Thyroid gland (tissue), 4 donors: ENCODE data around the gene METTL21C. TPM values are rescaled to one million over a fixed set of nuclear protein-coding genes. Genes with fewer than 3 reads are reported as not detected.

Experiments
- DNase-seq, 2 donors: peaks; one replicate each; pipeline ENCODE4 v3.0.0-alpha.2; 2019
- H3K27ac ChIP-seq, 3 donors: fragments of 200-600 bp; sonication (generic); 1 replicate in 2 of 3; 2 replicates in 1 of 3; pipeline ENCODE4 v1.5.1; 2016 to 2019; ENCODE audit warnings: mild to moderate bottlenecking in 1 of 3, moderate library complexity in 1 of 3
- H3K27me3 ChIP-seq: fragments of 200-600 bp; sonication (generic); one replicate; pipeline ENCODE4 v1.5.1; 2019
- H3K36me3 ChIP-seq, 2 donors: fragments of 200-600 bp; sonication (generic); one replicate each; pipeline ENCODE4 v1.5.1; 2016 to 2019
- H3K4me1 ChIP-seq, 2 donors: fragments of 200-600 bp; sonication (generic); one replicate each; pipeline ENCODE4 v1.5.1; 2017 to 2019
- H3K4me3 ChIP-seq, 3 donors: fragments of 200-600 bp; sonication (generic); replicated peaks in 1 of 3; 1 replicate in 2 of 3; 2 replicates in 1 of 3; pipeline ENCODE4 v1.5.1; 2016; ENCODE audit warnings: mild to moderate bottlenecking in 1 of 3
- H3K9me3 ChIP-seq: fragments of 200-600 bp; sonication (generic); one replicate; pipeline ENCODE4 v1.5.1; 2017
- POLR2A ChIP-seq, 2 donors: fragments of 450-650 bp; IDR thresholded peaks; one replicate each; pipeline ENCODE4 v1.6.1; 2017; ENCODE audit warnings: antibody characterized with exemption in 2 of 2, mild to moderate bottlenecking in 2 of 2, moderate library complexity in 1 of 2
- WGBS, 2 donors: methylation state at CpG; one replicate each; pipeline ENCODE4 v1.1.5; 2017; 5-methylcytosine and 5-hydroxymethylcytosine counted together
- intact Hi-C: fragments of 100-400 bp; cut with DNase I; formaldehyde crosslinking; loops from one replicate; pipeline ENCODE4 v1.15.1; 2023
- total RNA-seq, 4 donors: library from RNA; depleted of rRNA; stranded (reverse); fragments of >200 nt; gene quantifications; one replicate each; pipeline ENCODE4 v1.2.3, GENCODE V29; 2016
- TF ChIP-seq, protein P1 (sequence below), 6 experiments: fragments of 200-600 bp in 3 of 6; fragments of 450-650 bp in 3 of 6; sonication (generic) in 3 of 6; IDR thresholded peaks; one replicate each; pipeline ENCODE4 v1.5.1; 2016 to 2019; ENCODE audit warnings: antibody characterized with exemption in 6 of 6, mild to moderate bottlenecking in 2 of 6, inconsistent platforms in 1 of 6, moderate library complexity in 1 of 6

METTL21C gene
- total RNA-seq, 4 donors from 2014 or later, result not detected

DNA sequence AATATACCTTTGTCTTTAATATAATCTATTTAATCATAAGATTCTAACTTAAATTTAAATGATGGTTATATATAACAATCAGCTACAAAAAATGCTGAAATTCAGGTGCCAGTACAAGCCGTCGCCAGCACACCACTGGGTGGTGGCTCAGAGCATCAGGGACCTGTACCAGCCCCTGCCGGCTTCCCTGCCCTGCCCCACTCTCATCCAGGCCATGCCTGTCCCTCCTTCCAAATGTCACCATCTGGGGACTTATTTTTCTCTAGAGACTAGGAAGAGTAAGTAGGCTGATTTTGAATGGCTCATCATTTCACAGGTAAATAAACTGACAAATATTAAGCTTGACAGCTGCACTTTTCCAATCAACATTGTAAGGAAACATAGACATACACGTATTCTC lies 1.6 kb downstream of the METTL21C start:
- 90 to 93% methylated on average over 4 of the region's 4 CpGs for WGBS, 2 donors
- intact Hi-C loops, result no loop called here

DNA sequence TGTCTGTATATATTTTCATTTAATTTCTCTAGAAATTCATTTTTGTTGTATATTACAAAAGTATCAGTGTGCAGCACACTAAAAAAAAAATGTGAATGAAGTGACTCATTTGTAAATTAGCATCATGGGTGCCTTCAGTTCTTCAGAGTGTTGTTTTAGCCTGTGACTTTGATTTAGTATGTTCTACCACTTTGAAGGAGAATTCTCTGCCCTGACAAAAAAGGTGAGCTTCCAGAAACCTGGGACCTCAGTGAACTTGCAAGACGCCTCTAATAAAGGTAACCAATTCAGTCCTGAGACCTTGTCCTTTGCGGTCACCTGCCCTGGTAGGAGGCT lies 2.4 kb downstream of the METTL21C start:
- no peak for TF ChIP-seq POLR2A (IDR thresholded peaks at IDR 0.05)
- TF ChIP-seq, protein P1, sequence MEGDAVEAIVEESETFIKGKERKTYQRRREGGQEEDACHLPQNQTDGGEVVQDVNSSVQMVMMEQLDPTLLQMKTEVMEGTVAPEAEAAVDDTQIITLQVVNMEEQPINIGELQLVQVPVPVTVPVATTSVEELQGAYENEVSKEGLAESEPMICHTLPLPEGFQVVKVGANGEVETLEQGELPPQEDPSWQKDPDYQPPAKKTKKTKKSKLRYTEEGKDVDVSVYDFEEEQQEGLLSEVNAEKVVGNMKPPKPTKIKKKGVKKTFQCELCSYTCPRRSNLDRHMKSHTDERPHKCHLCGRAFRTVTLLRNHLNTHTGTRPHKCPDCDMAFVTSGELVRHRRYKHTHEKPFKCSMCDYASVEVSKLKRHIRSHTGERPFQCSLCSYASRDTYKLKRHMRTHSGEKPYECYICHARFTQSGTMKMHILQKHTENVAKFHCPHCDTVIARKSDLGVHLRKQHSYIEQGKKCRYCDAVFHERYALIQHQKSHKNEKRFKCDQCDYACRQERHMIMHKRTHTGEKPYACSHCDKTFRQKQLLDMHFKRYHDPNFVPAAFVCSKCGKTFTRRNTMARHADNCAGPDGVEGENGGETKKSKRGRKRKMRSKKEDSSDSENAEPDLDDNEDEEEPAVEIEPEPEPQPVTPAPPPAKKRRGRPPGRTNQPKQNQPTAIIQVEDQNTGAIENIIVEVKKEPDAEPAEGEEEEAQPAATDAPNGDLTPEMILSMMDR (IDR thresholded peaks at IDR 0.05), result no peak
- intact Hi-C loops, result no loop called here
- 71 to 100% methylated on average over 2 of the region's 2 CpGs for WGBS, 2 donors
- Histone ChIP-seq H3K4me1 (no peaks in the 10 kb centered on the region), H3K9me3 (no peaks in the 10 kb centered on the region), H3K27ac (no peak overlapping the region), H3K36me3 (no peaks in the 10 kb centered on the region), H3K4me3 (no peak overlapping the region), H3K27me3 (no peaks in the 10 kb centered on the region)
- no peak for DNase-seq

More for the DNA sequence above, 1.6 kb downstream of the METTL21C start:
- H3K9me3 ChIP-seq, result no peaks in the 10 kb centered on the region
- H3K4me3 ChIP-seq, result no peak overlapping the region
- no peaks in the 10 kb centered on the region for H3K27me3 ChIP-seq
- no peaks in the 10 kb centered on the region for H3K4me1 ChIP-seq
- H3K36me3 ChIP-seq, result no peaks in the 10 kb centered on the region
- H3K27ac ChIP-seq, result no peak overlapping the region
- TF ChIP-seq, protein P1 (IDR thresholded peaks at IDR 0.05), result no peak
- TF ChIP-seq POLR2A (IDR thresholded peaks at IDR 0.05), result no peak
- DNase-seq, result no peak

DNA sequence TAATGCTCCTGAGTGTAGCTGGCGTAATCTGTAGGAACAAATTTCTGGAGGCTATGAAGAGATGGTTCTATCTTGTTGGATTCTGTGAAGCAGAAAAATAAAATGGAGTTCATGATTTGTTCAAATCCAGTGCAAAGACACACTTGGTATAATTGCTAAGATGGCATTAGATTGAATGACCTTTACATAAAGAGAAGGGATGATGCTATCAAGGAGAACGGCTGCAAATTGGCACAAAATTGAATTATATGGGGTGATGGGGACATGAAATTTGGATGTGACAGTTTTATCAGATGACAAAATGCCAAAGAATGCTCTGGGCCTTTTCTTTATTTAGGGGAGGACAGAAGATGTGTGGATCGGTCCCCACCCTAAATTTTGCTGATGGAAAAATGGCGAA lies 4.0 kb downstream of the METTL21C start:
- DNase-seq, result no peak
- no peak overlapping the region for H3K4me3 ChIP-seq
- H3K27me3 ChIP-seq, result no peaks in the 10 kb centered on the region
- intact Hi-C loops, result no loop called here
- no peak overlapping the region for H3K27ac ChIP-seq
- TF ChIP-seq POLR2A (IDR thresholded peaks at IDR 0.05), result no peak
- TF ChIP-seq, protein P1 (IDR thresholded peaks at IDR 0.05), result no peak
- no peaks in the 10 kb centered on the region for H3K9me3 ChIP-seq
- no peaks in the 10 kb centered on the region for H3K4me1 ChIP-seq
- WGBS, 2 donors, result 93 to 96% methylated on average over 4 of the region's 4 CpGs
- no peaks in the 10 kb centered on the region for H3K36me3 ChIP-seq

DNA sequence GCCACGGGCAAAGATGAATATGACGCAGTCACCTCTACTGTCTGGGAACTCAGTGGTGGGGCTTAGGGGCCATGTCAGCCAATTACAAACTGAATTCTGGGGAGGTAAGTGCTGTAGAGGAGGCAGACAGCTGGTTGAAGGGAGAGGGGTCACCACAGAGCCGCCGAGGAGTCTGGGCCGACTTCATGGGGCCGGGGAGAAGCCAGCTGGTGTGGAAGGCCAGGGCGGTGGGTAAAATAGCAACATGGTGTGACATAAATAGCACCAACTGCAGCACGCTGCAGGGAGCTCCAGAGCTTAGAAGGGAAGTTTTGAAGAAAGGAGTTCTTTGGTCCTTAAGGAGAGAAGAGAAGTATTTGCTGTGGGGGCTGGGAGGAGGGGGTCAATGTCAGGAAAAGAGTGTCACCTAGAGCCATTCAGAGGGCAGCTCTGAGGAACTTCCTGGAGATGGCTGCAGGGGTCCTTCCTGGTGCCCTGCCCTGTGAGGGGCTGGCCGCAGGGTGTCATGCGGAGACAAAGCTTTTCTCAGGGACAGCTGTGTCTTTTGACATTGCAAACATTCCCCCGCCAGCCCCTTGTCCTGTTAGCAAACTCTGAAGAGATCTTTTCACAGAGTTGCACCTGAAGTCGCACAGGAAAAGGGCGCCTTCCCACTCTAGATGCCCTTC lies 6.4 kb downstream of the METTL21C start:
- intact Hi-C loops, result no loop called here
- Histone ChIP-seq H3K27me3 (no peaks in the 10 kb centered on the region), H3K27ac (no peak overlapping the region), H3K9me3 (no peaks in the 10 kb centered on the region), H3K4me3 (no peak overlapping the region), H3K36me3 (no peaks in the 10 kb centered on the region), H3K4me1 (no peaks in the 10 kb centered on the region)
- DNase-seq, result no peak
- WGBS, 2 donors, result 66 to 68% methylated on average over 12 of the region's 13 CpGs
- TF ChIP-seq POLR2A (IDR thresholded peaks at IDR 0.05), result no peak

DNA sequence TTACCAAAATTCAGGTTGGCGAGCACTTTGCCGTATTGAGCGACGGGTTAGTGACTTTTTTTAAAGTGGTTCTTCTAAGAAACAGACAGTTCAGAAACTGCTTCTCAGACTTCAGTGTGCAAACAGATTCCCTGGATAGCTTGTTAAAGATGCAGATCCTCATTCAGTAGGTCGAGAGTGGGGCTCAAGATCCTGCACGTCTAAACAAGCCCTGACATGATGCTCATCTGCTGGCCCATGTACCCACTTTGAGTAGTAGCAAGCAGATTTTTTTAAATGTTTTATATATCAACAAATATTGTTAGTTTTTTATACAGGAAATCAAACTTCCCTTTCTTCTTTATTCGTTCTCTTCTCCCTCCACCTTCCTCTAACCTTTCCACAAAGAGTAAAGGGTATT lies 7.3 kb downstream of the METTL21C start:
- intact Hi-C loops, result no loop called here
- WGBS, 2 donors, result 69 to 71% methylated on average over 7 of the region's 7 CpGs
- H3K9me3 ChIP-seq, result no peaks in the 10 kb centered on the region
- H3K4me1 ChIP-seq, result no peaks in the 10 kb centered on the region
- TF ChIP-seq, protein P1 (IDR thresholded peaks at IDR 0.05), result no peak
- TF ChIP-seq POLR2A (IDR thresholded peaks at IDR 0.05), result no peak
- no peak overlapping the region for H3K4me3 ChIP-seq
- H3K27me3 ChIP-seq, result no peaks in the 10 kb centered on the region
- H3K27ac ChIP-seq, result no peak overlapping the region
- no peak for DNase-seq
- H3K36me3 ChIP-seq, result no peaks in the 10 kb centered on the region
